SK-N-SH treated with all-trans-retinoic acid at 6 μM for 48 hours (cell line): ENCODE results near the gene MAFB.

Source experiments
- ARNTL ChIP-seq: fragments of 450-650 bp; formaldehyde crosslinking; IDR thresholded peaks from 2 replicates; pipeline ENCODE4 v1.5.0; 2020; ENCODE audit warnings: low read depth, mild to moderate bottlenecking, moderate library complexity, borderline replicate concordance
- BACH2 ChIP-seq: fragments of 250-450 bp; sonication (Bioruptor Pico); IDR thresholded peaks from 2 replicates; pipeline ENCODE4 v1.9.0; 2021; ENCODE audit warnings: mild to moderate bottlenecking, borderline replicate concordance
- CREB5 ChIP-seq: fragments of 250-450 bp; sonication (Bioruptor Pico); IDR thresholded peaks from 2 replicates; pipeline ENCODE4 v1.5.1; 2020; ENCODE audit warnings: low read depth, mild to moderate bottlenecking, moderate library complexity
- CSDC2 ChIP-seq: fragments of 250-450 bp; sonication (Bioruptor Pico); IDR thresholded peaks from 2 replicates; pipeline ENCODE4 v1.5.0; 2020; ENCODE audit warnings: mild to moderate bottlenecking, moderate library complexity
- GLIS3 ChIP-seq: fragments of 250-450 bp; sonication (Bioruptor Pico); IDR thresholded peaks from 2 replicates; pipeline ENCODE4 v1.5.0; 2020; ENCODE audit warnings: mild to moderate bottlenecking, moderate library complexity
- PATZ1 ChIP-seq: fragments of 250-450 bp; sonication (Bioruptor Pico); IDR thresholded peaks from 2 replicates; pipeline ENCODE4 v1.8.0; 2020; ENCODE audit warnings: mild to moderate bottlenecking, moderate library complexity, borderline replicate concordance
- RARB ChIP-seq: fragments of 250-450 bp; sonication (Bioruptor Pico); IDR thresholded peaks from 2 replicates; pipeline ENCODE4 v1.8.0; 2021; ENCODE audit warnings: mild to moderate bottlenecking, moderate library complexity
- TCF4 ChIP-seq: fragments of 250-450 bp; sonication (Bioruptor Pico); IDR thresholded peaks from 2 replicates; pipeline ENCODE4 v1.8.0; 2021; ENCODE audit warnings: mild to moderate bottlenecking, moderate library complexity, borderline replicate concordance
- TOX ChIP-seq: fragments of 250-450 bp; sonication (Bioruptor Pico); IDR thresholded peaks from 2 replicates; pipeline ENCODE4 v1.8.0; 2021; ENCODE audit warnings: mild to moderate bottlenecking, moderate library complexity, borderline replicate concordance
- ZFP3 ChIP-seq: fragments of 250-450 bp; sonication (Bioruptor Pico); IDR thresholded peaks from 2 replicates; pipeline ENCODE4 v1.5.0; 2020; ENCODE audit warnings: mild to moderate bottlenecking, moderate library complexity
- ZFP30 ChIP-seq: fragments of 450-650 bp; formaldehyde crosslinking; IDR thresholded peaks from 2 replicates; pipeline ENCODE4 v1.5.0; 2022; ENCODE audit warnings: mild to moderate bottlenecking, moderate library complexity
- ZNF70 ChIP-seq: fragments of 450-650 bp; formaldehyde crosslinking; IDR thresholded peaks from 2 replicates; pipeline ENCODE4 v1.5.0; 2020; ENCODE audit warnings: mild to moderate bottlenecking, moderate library complexity
- ZNF8 ChIP-seq: fragments of 450-650 bp; formaldehyde crosslinking; IDR thresholded peaks from 2 replicates; pipeline ENCODE4 v1.5.0; 2020; ENCODE audit warnings: mild to moderate bottlenecking, moderate library complexity

GRCh38 chr20:40689100-40689942 lies at the start of gene MAFB:
- TF ChIP-seq CSDC2 (CRISPR knock-in tag) (no peak), TCF4 (no peak), ZNF70 (CRISPR knock-in tag) (no peak), PATZ1 (no peak), RARB (CRISPR knock-in tag) (no peak), ARNTL (CRISPR knock-in tag) (no peak), ZFP30 (no peak), TOX (CRISPR knock-in tag) (no peak), GLIS3 (CRISPR knock-in tag) (no peak), ZFP3 (CRISPR knock-in tag) (no peak), BACH2 (CRISPR knock-in tag) (no peak), ZNF8 (no peak), CREB5 (CRISPR knock-in tag) (no peak)
